NCI-H345 treated with DMSO at 0.1 percent for 48 hours (cell line): ENCODE data around the gene INVS.
"Not testable (repeated sequence)": the region's sequence is repeated elsewhere in the genome, so short reads cannot be mapped to it uniquely, and the experiment has no call there.

Experiments
- DNase-seq: peaks from one replicate; lab custom pipeline; 2025; ENCODE audit not compliant: unreplicated experiment; lab: John Stamatoyannopoulos, UW

The INVS gene

DNA sequence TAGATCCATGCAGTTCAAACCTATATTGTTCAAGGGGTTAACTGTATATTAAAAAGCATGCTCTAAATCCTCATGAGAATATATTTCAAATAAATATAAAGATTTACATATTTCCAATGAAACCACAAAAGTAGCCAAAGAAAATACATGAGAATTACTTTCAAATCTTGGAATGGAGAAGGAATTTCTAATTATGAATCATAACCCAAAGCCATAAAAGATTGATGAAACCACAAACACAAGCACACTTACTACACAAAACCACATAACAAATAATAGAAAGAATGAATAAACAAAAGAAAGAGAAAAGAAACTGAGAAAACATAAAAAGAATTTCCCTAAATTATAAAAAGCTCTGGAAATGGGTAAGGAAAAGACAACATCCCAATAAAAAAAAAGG, 16.3 kb upstream of the INVS start:
- no peak for DNase-seq

DNA sequence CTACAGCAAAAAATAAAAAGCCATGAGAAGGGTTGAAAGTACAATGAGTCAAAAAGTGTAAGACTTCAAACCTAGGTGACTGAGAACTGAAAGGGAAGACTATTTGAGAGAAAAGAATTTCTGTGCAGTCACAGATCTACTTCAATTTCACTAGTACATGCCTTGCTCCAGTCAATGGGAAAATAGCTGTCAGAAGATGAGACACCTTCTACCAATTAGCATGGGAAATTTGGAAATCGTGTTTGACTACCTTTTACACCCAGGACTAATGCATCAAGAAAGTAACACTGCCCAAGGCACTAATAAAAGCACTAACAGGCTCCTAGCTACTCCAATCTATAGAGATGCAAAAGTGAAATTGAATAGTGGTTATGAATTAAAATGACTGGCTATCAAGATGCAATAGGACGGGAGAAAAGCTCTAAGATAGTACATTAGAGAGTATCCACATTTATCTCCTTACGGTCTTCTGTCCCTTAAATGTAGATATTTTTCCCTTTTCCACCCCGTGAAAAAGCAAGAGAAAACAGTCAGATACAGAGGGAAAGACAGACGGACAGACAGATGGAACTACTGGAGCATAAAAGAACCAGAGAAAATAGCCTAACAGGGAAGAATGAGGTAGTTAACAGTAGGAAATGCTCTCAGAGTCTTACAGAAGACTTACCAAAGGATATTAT, 15.5 kb upstream of the INVS start:
- DNase-seq, result no peak

DNA sequence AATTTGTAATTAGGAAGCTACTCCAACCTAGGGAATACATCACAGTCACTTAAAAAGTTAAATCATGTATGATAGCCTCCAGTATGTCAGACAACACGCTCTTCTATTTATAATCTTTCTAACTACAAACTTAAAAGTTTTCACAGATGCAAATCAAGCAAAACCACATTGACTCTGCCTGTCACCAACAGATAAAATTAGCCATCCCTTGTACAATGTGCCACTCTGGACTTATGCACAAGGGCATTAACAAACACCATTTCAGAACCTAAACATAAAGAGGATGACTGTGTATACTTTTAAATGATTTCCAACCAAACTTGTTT, 15.0 kb upstream of the INVS start:
- no peak for DNase-seq

DNA sequence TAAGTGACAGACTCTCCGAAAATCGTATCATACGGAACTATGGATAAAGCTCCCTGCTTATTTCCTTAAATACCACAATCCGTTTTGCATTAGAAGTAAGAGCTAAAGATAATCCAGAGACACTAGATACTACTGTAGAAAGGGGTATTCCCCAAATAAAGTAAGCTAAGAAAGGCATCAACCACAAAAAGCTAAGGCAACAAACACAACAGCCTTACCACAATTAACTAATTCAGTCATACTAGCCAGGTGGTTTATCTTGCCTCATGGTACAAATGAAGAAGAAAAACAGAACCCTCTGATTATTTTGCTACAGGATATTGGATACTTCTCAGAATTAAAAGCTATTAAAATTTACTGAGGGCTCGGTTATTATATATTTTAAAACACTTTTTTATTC, 14.3 kb upstream of the INVS start:
- no peak for DNase-seq

DNA sequence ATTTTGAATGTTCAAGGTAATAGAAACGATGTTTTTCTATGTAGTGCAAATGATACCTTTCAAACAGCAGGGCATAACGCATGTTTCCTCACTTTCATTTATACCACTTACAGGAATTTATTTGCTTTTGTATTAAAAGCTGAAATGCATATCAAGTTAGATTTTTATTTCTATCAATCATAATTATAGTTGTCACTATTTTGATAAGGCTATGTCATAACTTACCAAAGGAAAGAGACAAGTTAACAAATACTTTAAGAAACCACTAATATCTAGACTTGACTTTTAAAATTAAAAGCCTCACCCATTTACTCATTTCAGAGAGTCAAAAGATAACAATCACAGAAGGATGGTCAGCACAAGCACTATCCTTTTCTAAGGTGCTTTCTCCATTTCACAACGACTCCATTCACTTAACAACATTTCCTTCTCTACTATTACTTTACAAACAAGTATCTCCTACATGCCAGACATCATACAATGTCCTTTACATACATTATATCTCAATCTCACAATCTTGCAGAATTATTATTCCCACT, 12.9 kb upstream of the INVS start:
- no peak for DNase-seq

DNA sequence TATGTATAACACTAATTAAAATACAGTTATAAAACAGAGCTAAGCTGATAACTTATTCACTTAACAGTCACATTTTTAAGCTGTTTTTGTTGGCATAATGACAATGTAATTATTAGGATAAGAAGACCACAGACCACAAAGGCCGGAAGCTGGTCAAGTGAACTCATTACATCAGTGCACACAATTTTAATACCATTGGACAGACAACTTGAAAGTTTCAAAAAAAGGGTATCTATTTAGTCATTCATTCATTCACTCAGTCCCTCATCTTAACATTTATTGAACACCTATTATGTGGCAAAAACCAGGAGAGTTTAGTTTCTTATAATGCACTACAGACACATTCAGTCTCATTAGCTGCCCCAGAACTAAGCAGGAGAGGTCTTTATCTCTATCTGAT, 11.8 kb upstream of the INVS start:
- no peak for DNase-seq

DNA sequence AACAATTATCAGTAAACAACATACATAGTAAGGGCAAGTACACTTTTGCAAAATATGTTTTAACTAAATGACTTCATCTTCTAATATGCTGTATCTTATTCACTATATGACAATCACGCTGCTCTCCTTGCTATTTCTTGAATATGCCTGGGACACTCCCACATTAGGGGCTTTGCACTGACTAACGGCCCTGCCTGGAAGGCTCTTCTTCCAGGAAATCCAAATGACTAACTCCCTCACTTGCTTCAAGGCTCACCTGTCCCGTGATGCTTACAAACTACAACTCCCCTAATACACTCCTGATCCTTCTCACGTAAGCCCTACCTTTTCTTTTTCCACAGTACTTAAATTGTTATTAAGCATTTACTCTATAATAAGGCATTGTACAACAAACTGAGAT, 10.8 kb upstream of the INVS start:
- no peak for DNase-seq

DNA sequence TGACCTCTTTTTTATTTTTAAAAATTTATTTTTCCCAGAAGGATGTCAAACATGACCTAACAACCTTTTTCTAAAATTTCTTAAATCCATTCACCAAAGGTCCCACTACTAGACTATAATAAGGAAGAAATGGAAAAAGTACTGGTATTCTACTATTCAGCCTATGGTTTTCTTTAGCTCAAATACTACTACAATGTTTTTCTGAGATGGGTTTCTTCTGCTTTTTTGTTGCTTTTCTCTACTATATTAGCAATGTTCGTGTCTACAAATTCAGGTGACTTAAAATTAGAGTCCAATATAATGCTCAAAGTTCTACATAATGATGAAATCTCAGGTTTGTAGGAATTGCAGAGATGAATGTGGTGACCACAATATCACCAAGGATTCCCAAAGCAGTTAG, 8.2 kb upstream of the INVS start:
- no peak for DNase-seq

DNA sequence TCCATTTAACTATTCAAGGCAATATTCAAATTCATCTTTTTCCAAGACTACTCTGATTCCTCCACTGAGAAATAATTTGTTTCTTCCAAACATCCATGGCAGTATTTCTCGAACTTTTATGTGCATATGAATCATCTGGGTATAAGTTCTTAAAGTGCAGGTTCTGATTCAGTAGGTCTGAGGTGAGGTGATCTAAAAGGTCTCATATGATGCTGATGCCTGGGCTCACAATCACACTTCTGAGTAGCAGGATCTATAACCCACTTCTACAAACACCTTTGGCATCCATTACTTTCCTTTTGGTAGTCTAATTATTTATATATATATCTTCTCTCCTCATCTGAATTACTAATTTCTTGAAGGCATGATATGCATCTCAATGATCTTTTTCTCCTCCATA, 7.4 kb upstream of the INVS start:
- DNase-seq, result no peak

DNA sequence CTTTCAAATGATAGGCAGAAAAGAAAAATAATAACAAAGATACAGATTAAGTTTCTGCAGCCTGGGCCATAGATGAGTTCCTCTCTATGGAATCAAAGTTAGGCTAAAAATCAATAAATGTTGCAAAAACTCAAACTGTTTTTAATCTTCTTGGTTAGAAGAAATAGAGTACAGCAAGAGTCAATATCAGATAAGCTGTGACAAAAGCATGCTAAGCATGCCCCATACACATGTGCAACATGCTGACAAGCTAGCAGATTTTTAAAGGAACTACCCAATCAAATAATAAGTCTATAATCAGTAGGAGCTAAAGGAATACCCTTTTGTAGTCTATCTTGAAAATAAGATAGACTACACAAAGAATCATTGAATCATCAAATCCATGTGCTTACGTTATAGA, 7.0 kb upstream of the INVS start:
- DNase-seq, result no peak

DNA sequence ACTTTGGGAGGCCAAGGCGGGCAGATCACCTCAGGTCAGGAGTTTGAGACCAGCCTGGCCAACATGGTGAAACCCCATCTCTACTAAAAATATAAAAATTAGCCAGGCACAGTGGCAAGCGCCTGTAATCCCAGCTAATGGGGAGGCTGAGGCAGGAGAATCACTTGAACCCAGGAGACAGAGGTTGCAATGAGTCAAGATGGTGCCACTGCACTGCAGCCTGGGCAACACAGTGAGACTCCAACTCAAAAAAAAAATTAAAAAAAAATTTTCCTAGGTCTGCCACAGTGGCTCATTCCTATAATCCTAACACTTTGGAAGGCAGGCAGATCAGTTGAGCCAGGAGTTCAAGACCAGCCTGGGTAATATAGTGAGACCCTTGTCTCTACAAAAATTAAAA, 4.6 kb upstream of the INVS start:
- DNase-seq, result not testable (repeated sequence)

DNA sequence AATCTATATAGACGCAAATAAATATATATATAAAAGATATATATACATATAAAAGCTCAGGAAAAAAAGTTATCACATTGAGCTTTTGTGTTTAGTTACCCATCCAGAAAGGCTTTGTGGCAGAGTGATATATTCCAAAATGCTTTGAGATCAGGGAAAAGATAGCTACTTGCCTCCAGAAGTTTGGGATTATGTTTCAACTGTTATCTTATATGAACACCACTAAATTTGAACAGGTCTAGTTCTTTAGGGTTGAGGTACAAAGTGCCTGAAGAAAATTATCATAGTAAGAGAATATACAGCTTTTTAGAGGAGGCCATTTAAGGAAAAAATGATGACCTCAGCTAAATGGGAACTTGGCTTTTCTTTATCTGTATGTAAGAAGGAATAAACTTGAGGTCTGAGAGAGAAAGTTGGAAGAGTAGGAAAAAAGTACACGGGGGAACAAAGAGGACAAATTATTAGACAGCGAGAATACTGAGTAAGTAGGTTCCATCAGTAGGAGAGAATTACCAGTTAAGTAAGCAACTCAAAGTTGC, 2.6 kb upstream of the INVS start:
- no peak for DNase-seq

DNA sequence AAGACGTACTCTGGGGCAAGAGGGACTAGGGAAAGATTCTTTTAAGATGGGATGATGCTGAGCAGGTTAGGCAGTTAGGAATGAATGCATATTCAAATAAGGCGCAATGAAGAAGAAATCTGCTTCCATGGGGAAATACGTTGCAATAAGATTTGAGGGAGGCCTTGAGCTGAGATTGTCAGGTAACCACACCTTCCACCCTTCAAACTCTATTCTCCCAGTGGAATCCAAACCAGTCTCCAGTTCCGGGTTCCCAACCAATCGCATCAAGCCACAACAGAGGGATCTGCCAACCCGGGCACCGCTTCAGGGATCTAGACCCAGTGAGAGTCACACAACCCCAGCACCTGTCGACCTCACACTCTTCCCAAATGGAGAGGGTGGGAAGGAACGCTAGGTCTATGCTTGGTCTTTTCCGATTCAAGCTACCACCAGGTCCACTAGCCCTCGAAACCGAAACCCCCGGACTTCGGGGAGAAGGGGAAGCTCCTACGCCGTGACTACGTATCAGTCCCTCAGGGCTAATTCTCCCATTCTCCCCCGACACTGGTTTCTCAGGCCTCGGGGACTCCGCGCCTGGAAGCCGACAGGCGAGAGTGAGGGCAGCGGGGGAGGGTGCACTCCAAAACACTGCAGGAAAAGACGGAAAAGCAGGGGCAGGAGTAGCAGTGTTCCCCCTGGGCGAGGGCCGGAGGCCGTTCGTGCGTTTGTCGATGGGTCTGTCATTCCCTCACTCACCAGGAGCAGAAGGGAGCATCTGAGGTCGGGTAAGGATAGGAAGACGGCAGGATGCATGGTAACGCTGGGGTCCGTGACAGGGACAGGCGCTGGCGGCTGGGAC, 777 bp upstream of the INVS start:
- DNase-seq, result peak; percentile 20

DNA sequence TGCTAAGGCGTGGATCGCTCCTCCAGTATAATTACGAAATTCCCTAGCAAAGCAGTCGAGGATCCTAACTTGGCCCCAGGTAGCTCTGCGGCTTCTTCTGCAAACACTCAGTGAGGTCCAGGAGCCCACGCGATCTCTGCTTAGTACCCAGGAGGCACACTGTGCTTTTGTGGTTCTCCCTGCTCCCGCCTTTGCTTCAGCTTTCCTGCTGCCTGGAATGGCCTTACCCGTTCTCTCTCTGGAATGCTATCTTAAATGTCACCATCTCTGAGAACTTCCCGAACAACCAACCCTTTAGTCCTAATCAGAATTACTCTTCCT, 639 bp downstream of the INVS start:
- DNase-seq, result peak; percentile 49

DNA sequence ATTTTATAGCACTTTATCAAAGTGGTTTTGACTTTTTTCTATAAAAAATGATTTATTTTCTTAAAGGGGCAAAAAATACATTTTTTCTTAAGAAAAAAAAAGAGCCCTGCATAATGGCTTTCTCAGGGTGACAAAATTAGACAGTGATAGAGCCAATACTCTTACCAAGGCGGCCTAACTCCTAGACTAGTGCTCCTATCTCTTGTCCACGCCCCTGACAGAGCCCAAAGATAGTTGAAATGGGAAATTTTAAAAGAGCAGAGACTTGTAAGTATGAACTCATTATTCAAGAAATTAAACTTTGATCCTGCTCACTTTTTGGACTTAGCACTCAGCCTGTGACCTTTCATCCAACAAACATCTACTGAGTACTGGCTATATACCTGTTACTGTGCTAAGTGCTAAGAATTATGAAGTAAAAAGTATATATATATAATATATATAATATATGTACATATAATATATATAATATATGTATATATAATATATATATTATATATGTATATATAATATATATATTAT, 1.2 kb downstream of the INVS start:
- peak; percentile 6 for DNase-seq

DNA sequence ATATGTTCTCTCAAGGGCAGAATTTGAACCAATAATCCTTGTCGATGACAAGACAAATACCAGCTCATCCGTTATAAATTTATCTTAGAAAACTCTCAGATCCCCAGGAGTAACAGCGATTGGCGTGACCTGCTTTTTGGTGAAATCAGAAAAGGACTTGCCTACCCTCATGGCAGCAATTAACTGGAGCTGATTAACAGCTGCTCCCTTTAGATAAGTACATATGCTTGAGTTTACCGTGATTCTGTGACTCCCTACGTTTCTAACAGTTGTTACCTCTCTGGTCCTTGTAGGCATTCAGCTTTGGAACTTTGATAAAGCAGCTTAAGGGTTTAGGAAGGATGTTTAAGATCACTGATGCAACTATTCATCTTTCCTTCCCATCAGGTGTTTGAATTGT, 2.6 kb downstream of the INVS start:
- no peak for DNase-seq

DNA sequence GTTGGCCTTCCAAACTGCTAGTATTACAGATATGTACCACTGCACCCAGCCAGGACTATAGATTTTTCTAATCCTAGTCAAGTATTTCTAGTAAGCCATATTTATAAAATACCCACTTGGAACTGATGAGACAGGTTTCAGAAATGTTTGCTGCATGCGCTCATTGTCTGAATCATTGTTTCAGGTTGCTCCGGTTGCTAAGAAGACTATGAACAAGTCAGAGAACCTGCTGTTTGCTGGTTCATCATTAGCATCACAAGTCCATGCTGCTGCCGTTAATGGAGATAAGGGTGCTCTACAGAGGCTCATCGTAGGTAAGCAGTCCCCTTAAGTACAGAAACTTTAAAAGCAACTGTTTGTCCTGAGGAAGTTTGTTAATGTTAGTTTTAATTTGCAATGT, 5.3 kb downstream of the INVS start:
- no peak for DNase-seq

DNA sequence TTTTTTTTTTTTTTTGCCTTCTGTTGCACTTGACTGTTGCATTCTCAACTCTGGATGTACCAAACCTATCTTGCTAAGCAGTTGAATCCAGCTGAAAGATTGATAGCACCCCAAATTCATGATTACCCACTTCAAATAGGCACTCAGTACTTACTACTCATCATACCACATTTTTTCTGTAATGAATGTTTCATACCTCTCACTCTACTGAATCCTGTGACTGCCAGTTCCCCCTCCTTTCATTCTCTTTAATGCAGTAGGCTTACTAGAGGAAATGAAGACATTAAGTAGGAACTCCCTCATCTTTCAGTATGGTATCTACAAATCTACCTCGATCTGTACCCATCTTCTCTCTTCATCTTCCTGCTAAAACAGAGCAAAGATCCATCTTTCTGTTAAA, 6.8 kb downstream of the INVS start:
- DNase-seq, result no peak

DNA sequence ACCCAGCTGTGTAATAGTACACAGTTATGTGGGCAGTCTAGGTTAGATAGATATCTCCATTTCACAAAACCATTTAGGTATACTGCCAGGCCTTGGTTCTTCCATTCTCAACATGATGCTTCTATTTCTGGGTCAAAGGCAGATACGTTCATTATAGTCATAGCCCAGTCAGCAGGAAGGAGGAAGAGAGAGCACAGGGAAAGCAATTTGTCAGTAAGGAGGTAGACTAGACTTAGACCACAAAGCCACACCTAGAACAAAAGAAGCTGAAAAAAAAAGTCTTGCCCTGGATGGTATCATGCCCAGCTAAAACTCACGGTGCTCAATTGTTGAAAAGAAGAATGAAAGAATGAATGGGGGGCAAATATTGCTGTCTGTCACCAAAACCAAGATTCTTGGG, 7.6 kb downstream of the INVS start:
- no peak for DNase-seq

DNA sequence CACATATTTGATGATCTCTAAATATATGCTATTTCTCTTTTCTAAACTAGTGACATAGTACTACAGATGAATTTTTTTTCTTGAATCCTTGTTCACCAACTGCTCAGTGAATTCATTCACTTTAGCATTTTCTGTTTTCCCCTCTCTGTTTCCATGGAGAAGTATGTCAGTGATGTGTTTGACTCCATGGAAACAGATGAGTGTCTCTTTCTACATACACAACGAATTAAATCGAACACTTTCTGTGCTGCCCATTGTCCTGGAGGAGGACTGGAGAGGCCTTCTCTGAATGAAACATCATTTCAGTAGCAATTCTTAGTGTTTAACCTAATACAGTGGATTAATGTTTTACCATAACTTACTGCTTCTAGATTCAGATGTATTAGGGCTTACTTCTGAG, 9.5 kb downstream of the INVS start:
- DNase-seq, result no peak

DNA sequence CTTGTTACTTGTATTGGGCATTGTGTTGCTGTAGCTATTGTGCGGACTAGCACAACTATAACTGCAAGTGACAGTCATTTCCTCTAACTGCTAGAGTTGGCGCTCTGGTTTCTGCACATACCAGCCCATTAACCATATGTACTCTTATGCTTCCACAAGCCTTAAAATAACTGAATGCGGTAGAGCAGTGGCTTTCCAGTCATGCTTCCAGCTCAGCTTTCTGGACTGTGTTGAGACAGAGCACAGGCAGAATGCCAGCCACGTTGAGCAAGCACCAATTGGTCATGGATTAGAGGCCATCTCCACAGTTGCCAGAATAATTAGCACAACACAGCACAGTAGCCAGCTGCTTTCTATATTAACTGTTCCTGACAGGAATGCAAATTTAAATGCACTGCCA, 12.2 kb downstream of the INVS start:
- DNase-seq, result no peak

DNA sequence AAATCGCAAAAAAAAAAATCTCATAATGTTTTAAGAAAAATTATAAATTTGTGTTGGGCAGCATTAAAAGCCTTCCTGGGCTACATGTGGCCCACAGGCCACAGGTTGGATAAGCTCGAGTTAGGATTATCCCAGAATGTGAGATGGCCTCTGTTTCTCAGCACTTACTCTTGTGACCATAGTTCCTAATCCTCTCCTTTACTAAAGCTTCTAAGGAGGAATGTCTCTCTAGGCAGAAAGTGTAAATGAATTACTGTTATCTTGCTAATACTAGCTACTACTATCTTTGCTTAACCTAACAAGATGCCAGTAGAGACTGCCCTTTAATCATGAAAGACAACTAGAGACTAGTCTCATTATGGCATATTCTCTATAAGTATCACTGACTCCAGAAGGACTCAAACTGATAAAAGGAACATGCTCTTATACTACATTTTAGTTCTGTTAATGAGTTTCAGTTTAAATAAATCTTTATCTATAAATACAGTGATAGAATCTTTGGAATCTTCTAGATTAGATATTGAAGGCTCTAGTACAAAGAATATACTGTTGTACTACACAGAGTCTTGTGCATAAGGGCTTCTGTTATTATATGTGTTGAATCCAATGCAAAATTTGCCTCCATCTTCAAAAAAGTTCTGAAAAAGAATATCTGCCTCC, 13.8 kb downstream of the INVS start:
- DNase-seq, result no peak
